ENCODE results near the gene RPS6KB1.
"Not testable (repeated sequence)": the region's sequence is repeated elsewhere in the genome, so short reads cannot be mapped to it uniquely, and the experiment has no call there.

RPS6KB1 gene

GRCh38 chr17:59964482-59965328, 71.8 kb downstream of the RPS6KB1 start, which contains the start of gene RNFT1:
Gene RNFT1, minus strand, starts transcription at chr17:59964740. Its CDS starts 77 bp downstream, at chr17:59964663.
- H3K4me3 ChIP-seq (ENCODE audit: low read depth, low read length): peak within 1 kb of the TSS; percentile 67
- TF ChIP-seq, protein P1, sequence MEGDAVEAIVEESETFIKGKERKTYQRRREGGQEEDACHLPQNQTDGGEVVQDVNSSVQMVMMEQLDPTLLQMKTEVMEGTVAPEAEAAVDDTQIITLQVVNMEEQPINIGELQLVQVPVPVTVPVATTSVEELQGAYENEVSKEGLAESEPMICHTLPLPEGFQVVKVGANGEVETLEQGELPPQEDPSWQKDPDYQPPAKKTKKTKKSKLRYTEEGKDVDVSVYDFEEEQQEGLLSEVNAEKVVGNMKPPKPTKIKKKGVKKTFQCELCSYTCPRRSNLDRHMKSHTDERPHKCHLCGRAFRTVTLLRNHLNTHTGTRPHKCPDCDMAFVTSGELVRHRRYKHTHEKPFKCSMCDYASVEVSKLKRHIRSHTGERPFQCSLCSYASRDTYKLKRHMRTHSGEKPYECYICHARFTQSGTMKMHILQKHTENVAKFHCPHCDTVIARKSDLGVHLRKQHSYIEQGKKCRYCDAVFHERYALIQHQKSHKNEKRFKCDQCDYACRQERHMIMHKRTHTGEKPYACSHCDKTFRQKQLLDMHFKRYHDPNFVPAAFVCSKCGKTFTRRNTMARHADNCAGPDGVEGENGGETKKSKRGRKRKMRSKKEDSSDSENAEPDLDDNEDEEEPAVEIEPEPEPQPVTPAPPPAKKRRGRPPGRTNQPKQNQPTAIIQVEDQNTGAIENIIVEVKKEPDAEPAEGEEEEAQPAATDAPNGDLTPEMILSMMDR (IDR thresholded peaks at IDR 0.05; ENCODE audit: borderline replicate concordance, insufficient read depth, low read depth, low read length): no peak

DNA sequence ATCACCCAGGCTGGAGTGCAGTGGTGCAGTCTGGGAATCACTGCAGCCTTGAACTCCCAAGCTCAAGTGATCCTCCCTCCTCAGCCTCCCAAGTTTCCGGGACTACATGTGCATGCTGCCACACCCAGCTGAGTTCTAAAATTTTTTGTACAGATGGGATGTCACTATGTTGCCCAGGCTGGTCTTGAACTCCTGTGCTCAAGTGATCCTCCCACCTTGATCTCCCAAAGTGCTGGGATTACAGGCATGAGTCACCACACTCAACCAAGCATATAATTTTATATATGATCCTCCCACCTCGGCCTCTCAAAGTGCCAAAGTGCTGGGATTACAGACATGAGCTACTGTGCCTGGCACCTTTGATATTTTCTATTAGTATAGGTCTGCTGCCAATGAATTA, 78.8 kb downstream of the RPS6KB1 start:
- H3K4me3 ChIP-seq (ENCODE audit: low read depth, low read length): not testable (repeated sequence)

DNA sequence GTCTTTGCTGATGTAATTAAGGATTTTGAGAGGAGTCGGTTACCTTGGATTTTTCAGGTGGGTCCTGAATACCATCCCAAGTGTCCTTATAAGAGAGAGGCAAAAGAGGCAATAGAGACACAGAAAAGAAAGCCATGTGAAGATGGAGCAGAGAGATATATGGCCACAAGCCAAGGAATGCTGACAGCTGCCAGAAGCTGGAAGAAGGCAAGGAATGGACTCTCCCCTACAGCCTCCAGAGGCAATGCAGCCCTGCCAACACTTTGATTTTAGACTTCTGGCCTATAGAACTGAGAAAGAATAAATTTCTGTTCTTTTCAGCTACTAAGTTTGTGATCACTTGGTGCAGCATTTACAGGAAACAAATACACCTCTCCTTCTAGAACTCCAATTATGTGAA, 79.9 kb downstream of the RPS6KB1 start:
- TF ChIP-seq, protein P1 (IDR thresholded peaks at IDR 0.05; ENCODE audit: borderline replicate concordance, insufficient read depth, low read depth, low read length): no peak
- H3K4me3 ChIP-seq (ENCODE audit: low read depth, low read length): no peak overlapping the region

DNA sequence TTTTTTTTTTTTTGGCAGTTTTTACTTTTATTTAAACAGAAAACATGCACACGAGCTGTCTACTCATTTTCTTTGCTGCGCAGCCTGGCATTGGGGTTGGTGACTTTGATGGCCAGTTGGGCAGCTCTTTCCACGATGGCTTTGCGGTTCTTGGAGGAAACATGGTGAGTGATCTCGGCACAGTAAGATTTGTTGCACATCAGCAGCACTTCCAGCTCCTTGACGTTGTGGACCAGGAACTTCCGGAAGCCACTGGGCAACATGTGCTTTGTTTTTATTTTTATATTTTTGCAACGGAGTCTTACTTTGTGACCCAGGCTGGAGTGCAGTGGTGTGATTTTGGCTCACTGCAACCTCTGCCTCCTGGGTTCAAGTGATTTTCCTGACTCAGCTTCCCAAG, 80.6 kb downstream of the RPS6KB1 start:
- H3K4me3 ChIP-seq (ENCODE audit: low read depth, low read length): not testable (repeated sequence)

DNA sequence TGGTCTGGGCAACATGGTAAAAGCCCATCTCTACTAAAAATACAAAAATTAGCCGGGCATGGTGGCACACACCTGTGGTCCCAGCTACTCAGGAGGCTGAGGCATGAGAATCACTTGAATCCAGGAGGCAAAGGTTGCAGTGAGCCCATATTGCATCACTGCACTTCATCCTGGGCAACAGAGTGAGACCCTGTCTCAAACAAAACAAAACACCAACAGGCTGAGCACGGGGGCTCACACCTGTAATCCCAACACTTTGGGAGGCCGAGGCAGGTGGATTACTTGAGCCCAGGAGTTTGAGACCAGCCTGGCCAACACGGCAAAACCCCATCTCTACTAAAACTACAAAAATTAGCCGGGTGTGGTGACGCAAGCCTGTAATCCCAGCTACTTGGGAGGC, 82.2 kb downstream of the RPS6KB1 start:
- not testable (repeated sequence) for H3K4me3 ChIP-seq (ENCODE audit: low read depth, low read length)

- H3K4me3 ChIP-seq (ENCODE audit: low read depth, low read length): not testable (repeated sequence)
Measured at GRCh38 chr17:59996608-59997007, 103.7 kb downstream of the RPS6KB1 start.
